ENCODE measurements around the gene TRPC6.

Gene TRPC6

DNA sequence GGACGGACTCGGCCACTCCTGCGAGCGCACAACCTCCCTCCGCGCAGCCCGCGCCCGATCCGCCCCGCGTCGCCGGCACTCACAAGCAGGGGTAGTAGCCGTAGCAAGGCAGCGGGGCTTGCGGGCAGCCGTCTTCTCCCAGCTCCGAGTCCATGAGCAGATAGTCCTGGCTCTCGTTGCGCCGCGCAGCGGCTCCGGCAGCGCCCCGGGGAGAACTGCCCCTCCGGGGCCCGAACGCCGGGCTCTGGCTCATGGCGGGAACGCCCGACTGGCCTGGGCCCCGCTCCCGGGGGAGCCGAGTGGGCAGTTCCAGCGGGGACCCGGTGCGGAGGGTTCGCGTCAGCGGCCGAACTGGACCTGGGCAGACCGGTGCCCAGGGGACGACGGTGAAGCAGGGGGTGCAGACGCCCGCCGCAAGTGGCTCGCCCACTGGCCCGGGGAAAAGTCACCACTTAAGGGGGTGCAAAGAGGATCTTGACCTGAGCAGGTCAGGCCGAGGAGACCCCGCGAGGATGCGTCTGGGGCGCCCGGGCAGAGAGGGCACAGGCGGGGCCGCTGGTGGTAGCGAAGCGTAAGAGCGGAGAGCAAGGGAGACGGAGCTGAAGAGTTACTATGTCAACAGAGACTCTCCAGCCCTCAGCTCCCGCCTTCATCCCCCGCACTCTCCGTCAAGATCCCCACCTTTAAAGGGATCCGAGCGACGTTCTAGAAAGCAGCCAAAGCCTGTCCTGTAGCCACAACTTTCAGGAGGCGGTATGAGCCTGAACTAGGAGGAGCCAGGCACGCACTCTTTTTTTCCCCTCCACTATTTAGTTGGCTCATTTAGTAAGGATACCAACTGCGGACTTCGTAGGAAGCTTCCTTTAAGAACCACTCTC, at the start of gene TRPC6:
TSS of gene TRPC6 (minus strand) at position 757 of the 878 bp plus-strand sequence. CDS start at position 253, 504 bp downstream.
- DNase-seq, result peak in 11 of 58 donors; percentile 5 to 41 (median 16)

DNA sequence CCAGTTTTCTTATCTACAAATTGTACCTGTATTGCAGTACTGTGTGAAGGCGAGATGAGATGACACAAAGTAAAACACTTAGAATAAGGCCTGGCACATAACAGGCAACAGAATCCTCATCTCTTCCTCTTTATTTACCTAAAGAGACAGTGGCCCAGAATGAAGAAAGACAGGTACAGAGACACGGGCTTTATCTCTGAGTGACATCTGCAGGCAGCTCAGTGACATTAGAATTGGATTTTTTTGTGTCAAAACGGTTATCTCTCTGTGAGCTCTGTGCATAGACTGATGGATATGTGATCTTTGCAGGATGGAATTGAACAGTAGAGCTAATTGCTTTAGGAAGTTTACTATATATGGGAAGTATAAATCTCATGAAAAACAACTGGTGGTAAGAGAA, 36.2 kb upstream of the TRPC6 start:
- DNase-seq, result no peak

DNA sequence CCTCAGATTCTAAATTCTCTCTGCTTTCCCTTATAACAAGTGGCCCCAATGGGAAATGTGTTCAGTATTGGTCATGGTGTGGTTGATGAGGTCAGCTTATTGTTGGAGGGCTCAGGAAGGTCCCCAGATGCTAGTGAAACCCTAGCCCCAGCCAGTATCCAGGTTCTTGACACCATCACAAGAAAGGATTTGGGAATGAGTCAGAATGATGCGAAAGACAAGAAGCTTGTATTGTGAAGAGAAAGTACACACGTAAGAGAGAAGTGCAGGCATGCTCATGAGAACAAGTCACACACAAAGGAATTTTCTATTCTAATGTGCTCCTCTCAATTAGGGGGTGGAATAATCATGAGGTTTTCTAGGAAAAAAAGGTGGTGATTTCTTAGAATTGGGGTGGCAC, 34.9 kb upstream of the TRPC6 start:
- no peak for DNase-seq

DNA sequence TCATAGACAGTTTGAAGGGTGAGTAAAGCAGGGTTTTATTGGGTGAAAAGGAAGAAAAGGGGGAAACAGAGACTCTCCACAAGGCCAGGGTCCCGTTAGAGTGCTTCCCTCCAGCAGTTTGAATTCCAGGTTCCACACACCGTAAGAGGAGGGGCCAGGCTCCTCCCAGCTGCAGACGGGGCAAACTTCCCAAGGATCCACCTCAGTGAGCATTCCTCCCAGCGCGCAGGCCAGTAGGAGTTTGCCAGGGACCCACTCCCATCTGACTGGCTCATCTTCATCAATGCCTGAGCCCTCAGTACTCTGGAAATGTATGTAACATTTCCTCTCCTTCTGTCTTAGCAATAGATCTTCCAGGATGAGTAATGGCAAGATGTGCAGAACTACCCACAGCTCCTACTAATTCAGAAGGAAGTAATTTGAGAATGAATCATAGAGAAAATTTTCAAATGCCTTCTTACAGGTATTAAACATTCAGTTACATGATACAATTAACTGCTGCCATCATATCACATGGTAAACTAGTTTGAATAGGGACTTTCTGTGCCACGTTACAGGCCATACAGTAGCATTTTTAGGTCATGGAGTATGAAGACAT, 34.0 kb upstream of the TRPC6 start:
- DNase-seq, result no peak

DNA sequence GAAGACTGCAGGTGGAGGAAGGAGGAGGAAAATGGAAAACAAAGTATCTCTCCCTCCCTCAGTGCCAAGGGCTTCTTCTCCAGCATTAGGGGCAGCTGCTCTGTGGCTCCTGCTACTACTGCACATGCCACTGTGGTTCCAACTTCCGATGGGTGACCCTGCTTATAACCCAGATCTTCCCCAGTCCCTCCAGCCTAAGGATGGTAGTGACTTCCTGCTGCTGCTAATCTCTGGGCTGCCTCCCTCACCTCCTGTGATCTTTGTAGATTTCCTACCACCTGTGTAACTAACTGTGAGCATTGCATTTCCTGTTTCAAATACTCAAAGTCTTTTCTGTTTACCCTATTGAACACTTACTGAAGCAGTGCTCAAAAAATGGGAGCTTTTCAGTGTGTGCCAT, 28.7 kb upstream of the TRPC6 start:
- no peak for DNase-seq

DNA sequence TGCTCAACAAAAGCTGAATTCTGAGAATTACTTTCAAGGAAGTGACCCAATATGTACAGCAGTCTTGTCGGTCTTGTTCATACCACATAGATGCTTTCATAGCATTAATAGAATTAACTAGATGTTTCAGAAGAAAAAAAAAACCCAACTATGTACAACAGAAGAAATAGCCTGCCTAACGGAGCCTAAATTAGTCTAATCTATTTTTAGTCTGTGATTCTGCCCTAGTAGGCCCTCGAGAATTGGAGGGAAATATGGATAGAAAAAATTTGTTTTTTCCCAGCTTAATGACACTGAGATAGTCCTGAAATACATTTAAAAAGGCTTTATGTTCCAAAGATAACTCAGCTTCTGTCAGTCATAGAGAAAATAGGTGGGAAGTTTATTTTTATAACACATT, 17.1 kb upstream of the TRPC6 start:
- no peak for DNase-seq

DNA sequence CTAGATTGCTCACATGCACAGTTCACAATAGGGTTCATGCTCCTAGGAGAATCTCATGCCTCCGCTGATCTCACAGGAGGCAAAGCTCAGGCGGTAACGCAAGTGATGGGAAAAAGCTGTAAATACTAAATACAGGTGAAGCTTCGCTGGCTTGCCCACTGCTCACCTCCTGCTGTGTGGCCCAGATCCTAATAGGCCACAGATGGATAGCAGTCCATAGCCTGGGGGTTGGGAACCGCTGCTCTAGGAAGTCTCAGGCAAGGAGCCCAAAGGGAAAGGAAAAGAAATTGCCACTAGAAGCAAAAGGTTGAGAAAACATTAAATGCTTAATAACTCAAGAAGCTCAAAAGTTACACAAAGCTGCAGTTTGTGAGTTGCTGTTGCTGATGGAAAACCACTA, 3.2 kb upstream of the TRPC6 start:
- DNase-seq, result no peak

DNA sequence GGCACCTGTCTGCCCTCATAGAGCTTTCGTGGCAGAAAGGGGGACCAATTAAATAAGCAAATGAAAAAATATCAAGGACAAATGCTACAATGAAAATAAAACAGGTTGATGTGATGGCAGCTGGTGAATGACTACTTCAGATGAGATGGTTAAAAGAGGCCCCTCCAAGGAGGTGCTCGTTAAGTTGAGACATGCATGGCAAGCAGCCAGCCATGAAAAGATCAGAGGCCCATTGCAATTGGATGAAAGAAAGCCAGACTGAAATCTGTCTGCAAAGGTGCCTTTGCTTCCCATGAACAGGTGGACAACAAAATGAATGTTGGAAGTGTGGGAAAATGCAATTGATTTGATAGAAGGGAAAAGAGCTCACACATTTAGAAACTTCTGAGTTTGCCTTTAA, 848 bp upstream of the TRPC6 start:
- DNase-seq, result no peak

DNA sequence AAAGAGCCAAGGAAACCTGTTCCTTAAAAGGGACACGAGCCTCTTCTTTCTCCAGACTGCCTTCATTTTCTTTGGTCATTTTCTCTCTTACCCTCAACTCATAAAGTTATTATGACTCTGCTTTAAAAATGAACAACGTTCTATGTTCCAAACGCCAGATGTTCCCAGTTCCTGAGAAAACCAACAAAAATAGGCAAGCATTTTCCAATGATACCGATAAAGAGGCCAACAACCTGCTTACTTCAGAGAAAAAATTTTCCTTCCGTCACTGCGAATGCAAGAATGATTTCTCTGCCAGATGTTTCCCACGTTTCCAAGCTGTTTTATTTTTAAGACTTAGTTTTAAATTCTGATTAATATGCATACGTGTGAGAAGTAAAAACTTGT, 315 bp upstream of the TRPC6 start:
- no peak for DNase-seq

DNA sequence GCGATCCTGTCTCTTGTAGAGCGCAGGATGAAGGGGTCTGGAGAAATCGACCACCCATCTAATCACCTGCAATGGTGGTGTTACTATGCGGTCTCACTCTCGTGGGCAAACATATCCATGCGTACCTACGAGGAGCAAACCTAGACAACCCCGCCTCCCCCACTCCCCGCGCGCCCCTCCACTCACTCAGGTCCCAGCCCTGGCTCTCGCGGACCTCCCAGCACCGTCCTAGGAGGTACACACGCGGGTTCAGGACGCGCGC, 887 bp downstream of the TRPC6 start:
- DNase-seq, result no peak

DNA sequence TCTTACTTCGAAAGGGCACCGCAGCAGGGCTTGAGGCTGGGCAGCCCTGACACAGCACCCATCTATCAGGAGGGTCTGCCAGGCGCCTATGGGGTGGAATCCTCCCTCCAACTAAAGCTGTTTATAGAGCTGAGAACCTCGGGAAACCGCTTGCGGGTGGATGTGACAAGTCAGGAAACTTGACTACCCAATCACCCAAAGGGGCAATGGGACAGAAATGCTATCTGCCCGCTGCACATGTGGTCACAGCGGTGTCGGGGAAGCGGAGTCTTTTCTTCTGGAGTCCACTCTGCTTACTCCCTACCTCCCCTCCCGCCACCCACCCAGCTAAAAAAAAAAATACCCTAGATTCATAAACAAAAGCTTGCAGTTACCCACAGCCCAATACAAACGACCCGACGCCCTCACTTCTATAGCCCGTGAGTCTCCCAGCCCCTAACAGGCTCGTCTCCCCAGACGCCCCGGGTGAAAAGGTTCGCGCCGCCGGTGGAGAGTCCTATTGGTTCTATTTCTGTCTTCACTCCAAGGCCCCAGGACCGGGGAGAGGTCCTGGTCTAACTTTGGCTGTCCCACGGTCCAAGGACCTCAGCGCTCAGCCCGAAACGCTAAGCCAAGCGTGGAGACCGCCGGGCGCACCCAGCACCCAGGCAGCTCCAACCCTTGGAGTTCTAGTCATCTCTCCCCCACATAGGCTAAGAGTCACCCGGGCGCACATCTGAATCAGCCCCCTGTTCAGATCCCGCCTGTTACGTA, 1.4 kb downstream of the TRPC6 start:
- DNase-seq, result no peak

DNA sequence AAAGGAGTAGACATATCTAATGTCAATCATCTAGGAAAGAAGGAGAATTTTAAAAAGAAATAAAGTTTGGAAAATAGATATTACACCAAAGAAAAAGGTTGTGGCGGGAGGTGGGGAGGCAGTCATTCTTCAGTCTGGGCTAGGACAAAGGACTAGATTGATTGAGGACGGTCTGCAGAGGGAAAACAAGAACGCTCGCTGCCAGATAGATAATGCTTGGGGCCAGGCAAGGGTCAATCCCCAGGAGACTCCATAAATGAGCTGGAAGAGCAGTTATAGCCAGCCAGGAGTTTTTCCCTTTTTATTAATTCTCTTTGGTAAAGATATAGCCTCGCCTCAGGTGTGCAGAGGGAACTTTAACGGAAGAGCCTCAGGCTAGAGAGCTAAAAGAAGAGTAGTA, 6.3 kb downstream of the TRPC6 start:
- DNase-seq, result no peak

DNA sequence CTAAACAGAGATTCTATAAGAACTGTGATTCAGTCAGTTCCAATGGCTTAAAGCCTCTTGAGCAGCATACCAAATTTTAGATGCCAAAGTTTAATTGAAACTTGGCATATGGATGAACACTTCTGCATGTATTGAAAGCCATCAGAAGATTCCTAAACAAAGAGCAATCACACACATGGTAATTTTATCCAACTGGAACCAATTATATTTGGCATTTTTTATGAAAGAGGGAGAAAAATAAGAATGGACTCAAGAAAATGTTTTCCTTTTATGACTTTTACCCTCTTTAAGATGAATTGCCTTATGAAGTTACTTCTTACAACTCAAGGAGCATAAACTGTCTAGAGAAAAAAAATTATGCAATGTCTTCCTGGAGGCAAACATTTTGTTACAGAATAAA, 7.4 kb downstream of the TRPC6 start:
- DNase-seq, result no peak

DNA sequence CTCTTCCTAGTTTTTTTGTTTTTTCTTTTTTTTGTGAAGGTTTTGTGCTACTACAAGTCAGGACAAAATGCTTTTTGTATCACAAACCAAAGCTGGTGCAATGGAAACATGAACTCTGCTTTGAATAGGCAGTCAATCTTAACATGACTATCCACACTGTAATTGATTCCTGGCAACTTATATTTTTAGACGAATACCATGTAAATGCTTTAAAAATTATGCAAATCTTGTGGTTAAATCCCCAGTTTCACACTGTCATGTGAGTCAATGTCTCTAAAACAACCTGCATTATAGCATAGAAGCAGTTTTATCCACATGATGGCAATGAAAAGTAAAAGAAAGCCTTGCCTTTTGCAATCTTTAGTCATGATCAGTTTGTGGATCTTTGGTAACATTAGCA, 8.9 kb downstream of the TRPC6 start:
- DNase-seq, result no peak

DNA sequence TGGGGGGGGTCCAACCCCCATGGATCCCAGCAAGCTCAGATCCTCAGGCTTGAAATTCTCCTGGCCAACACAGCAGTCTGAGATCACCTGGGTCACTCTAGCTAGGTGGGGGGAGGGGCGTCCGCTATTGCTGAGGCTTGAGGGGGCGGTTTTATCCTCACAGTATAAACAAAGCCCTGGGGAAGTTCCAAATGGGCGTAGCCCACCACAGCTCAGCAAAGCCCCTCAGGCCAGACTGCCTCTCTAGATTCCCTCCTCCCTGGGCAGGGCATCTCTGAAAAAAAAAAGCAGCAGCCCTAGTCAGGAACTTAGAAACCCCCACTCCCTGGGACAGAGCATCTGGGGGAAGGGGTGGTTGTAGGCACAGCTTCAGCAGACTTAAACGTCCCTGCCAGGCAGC, 16.7 kb downstream of the TRPC6 start:
- DNase-seq, result no peak

DNA sequence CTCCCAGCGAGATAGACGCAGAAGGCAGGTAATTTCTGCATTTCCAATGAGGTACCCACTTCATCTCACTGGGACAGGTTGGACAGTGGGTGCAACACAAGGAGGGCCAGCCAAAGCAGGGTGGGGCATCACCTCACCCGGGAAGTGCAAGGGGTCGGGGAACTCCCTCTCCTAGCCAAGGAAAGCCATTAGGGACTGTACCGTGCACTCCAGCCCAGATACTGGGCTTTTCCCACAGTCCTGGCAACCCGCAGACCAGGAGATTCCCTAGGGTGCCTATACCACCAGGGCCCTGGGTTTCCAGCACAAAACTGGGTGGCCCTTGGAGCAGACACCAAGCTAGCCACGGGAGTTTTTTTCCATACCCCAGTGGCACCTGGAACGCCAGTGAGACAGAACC, 17.2 kb downstream of the TRPC6 start:
- DNase-seq, result no peak

DNA sequence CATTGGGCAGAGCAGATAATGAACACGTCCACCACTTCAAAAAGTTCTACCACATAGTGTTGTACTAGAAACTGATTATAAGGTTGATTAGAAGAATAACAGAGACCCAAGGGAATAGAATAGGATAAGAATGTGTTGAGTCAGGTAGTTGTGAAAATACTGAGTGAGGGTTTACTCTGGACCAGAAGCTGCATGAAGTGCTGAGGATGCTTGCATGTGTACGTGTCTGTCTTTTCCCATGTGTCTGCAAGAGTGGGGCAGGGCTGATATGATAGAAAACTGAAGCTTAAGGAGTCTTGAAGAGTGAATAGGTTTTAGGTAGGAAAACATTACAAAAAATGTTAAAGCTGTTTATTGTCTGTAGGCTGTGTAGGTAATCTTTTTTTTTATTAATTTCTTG, 20.6 kb downstream of the TRPC6 start:
- no peak for DNase-seq

DNA sequence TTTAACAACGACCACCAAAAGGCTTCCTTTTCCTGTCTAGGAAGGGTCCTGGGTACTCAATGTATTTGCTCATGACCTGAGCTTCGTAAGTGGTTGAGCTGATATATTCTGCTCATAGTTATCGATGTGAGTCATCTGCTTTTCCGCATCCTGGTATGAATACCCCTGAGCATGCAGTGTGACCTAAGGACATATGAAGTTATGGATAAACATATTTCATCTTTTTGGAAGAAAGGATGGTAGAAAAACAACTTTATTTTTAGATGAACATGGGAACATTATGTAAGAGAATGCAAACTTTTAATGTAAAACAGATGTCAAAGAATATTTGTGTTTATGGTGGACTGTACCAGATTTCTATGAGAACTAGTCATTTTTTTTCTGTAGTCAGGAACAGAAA, 28.4 kb downstream of the TRPC6 start:
- no peak for DNase-seq

DNA sequence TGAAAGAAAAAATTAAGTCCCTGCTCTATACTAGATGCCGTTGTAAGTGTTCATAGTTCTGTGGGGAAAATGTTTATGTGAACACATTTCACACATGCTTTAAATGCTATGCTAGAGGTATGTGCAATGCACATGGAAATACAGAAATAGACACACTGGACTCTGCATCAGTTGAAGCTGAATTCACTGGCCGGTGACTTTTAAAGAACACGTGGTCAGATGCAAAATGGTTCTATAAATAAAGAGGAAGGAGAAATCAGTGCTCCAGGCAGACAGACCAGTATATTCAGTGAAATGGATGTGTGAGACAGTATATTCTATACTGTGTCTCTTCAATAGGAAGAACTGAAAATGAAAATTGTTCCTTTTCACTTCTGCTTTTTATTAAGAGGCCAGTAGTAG, 29.9 kb downstream of the TRPC6 start:
- no peak for DNase-seq

DNA sequence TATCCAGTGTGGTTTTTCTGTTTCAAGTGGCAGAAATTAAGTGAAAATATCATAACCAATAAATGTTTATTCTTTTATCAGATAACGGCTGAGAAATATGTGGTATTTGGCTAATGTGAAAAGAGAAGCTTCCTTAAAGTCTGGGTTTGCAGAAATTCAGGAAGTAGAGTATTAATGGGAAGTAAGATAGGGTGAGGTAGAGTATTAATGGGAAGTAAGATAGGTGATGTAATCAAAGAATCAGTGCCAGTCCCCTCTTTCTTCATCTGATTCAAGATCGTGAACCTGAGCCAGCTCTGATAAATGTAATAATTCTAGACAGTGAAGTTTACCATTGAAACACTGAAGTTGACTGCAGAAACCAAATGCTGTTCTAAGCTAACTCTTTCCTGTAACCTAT, 30.9 kb downstream of the TRPC6 start:
- no peak for DNase-seq

DNA sequence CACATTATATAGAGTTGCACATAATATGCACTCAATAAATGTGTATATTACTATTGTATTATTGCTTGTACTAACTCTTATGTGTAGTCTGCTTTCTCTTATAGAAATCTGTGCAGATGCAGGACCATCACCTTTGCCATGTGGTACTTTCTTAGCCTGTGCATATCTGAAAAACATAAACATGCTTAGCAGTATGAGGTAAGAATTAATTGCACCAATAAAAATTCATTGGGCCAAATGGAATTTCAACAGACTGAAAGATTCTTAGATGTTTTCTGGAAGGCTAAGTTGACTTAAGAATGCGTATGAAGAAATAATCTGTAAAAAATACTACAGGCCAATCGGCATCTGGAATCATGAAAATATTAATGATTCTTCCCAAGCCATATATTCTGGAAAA, 55.3 kb downstream of the TRPC6 start:
- no peak for DNase-seq

DNA sequence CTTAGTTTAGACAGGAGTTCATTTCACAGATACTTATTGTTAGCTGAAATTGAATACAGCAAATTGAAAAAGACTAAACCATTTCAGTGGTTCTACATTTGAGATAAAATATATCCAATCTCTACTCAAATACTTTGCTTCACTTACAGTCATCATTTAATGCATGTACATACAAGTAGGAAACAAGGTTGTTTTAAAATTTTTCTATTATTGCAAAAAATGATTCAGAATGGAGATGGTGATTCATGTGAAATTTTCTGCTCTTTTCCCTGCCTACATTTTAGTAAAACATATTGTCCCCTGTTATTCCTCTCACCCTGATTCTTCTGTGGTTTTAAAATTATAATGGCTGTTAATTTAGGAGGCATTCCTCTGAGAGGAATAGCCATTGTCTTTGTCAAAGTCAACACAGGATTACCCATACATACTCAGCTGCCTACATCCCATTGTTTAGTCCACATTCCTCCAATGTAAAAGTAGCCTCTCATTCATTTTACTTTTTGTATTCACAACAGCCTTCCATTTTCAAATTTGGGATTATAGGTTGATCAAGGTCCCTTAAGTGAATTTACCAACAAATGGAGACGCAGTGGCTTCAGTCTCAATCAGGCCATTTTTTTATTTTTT, 60.1 kb downstream of the TRPC6 start:
- no peak for DNase-seq

All from anterior cingulate cortex (tissue), 58 donors.